Measurements from ENCODE around the gene IL1RAPL2. TPM values are rescaled to one million over a fixed set of nuclear protein-coding genes. Genes with fewer than 3 reads are reported as not detected.

The IL1RAPL2 gene
- total RNA-seq, 2 experiments from 2014 or later, result not detected

- H3K9me3 Mint-ChIP-seq, result no peaks in the 10 kb centered on the region
- no peak overlapping the region for H3K27ac Mint-ChIP-seq
- POLR2A ChIA-PET, result no interaction called here
- DNase-seq, result no peak
- H3K27me3 Mint-ChIP-seq, result no peaks in the 10 kb centered on the region
- no peak overlapping the region for H3K4me3 Mint-ChIP-seq
- H3K36me3 Mint-ChIP-seq (ENCODE audit: low read depth), result no peaks in the 10 kb centered on the region
- H3K4me1 Mint-ChIP-seq, result no peaks in the 10 kb centered on the region
- CTCF ChIA-PET, result no interaction called here
Observed at GRCh38 chrX:105471597-105471996, 905.6 kb downstream of the IL1RAPL2 start.

GRCh38 chrX:105475801-105476200, 909.8 kb downstream of the IL1RAPL2 start:
- Mint-ChIP-seq H3K36me3 (ENCODE audit: low read depth) (no peaks in the 10 kb centered on the region), H3K27me3 (no peaks in the 10 kb centered on the region), H3K27ac (no peak overlapping the region), H3K9me3 (no peaks in the 10 kb centered on the region), H3K4me3 (no peak overlapping the region), H3K4me1 (no peaks in the 10 kb centered on the region)
- POLR2A ChIA-PET, result no interaction called here
- CTCF ChIA-PET, result no interaction called here
- no peak for DNase-seq

GRCh38 chrX:105477351-105477750, 911.4 kb downstream of the IL1RAPL2 start:
- Mint-ChIP-seq H3K27me3 (no peaks in the 10 kb centered on the region), H3K27ac (no peak overlapping the region), H3K36me3 (ENCODE audit: low read depth) (no peaks in the 10 kb centered on the region), H3K4me1 (no peaks in the 10 kb centered on the region), H3K9me3 (no peaks in the 10 kb centered on the region), H3K4me3 (no peak overlapping the region)
- CTCF ChIA-PET, result no interaction called here
- DNase-seq, result no peak
- POLR2A ChIA-PET, result no interaction called here

GRCh38 chrX:105480646-105481310, 914.8 kb downstream of the IL1RAPL2 start:
- ChIA-PET CTCF (no interaction called here), POLR2A (no interaction called here)
- Mint-ChIP-seq H3K36me3 (ENCODE audit: low read depth) (no peaks in the 10 kb centered on the region), H3K4me3 (no peak overlapping the region), H3K9me3 (no peaks in the 10 kb centered on the region), H3K27me3 (no peaks in the 10 kb centered on the region), H3K4me1 (no peaks in the 10 kb centered on the region), H3K27ac (no peak overlapping the region)
- no peak for DNase-seq

GRCh38 chrX:105483011-105483410, 917.0 kb downstream of the IL1RAPL2 start:
- Mint-ChIP-seq H3K9me3 (no peaks in the 10 kb centered on the region), H3K4me1 (no peaks in the 10 kb centered on the region), H3K36me3 (ENCODE audit: low read depth) (no peaks in the 10 kb centered on the region), H3K27ac (no peak overlapping the region), H3K4me3 (no peak overlapping the region), H3K27me3 (no peaks in the 10 kb centered on the region)
- ChIA-PET CTCF (no interaction called here), POLR2A (no interaction called here)
- DNase-seq, result no peak

- CTCF ChIA-PET, result no interaction called here
- Mint-ChIP-seq H3K27ac (no peak overlapping the region), H3K9me3 (no peaks in the 10 kb centered on the region), H3K4me3 (no peak overlapping the region), H3K27me3 (no peaks in the 10 kb centered on the region), H3K4me1 (no peaks in the 10 kb centered on the region), H3K36me3 (ENCODE audit: low read depth) (no peaks in the 10 kb centered on the region)
- POLR2A ChIA-PET, result no interaction called here
- DNase-seq, result no peak
Observed at GRCh38 chrX:105488716-105489115, 922.7 kb downstream of the IL1RAPL2 start.

GRCh38 chrX:105495376-105495775, 929.4 kb downstream of the IL1RAPL2 start:
- no peaks in the 10 kb centered on the region for H3K9me3 Mint-ChIP-seq
- H3K27me3 Mint-ChIP-seq, result no peaks in the 10 kb centered on the region
- DNase-seq, result no peak
- ChIA-PET POLR2A (no interaction called here), CTCF (no interaction called here)
- H3K4me1 Mint-ChIP-seq, result no peaks in the 10 kb centered on the region
- H3K36me3 Mint-ChIP-seq (ENCODE audit: low read depth), result no peaks in the 10 kb centered on the region
- no peak overlapping the region for H3K27ac Mint-ChIP-seq
- no peak overlapping the region for H3K4me3 Mint-ChIP-seq

- H3K27me3 Mint-ChIP-seq, result no peaks in the 10 kb centered on the region
- ChIA-PET CTCF (no interaction called here), POLR2A (no interaction called here)
Observed at GRCh38 chrX:105502336-105502735, 936.3 kb downstream of the IL1RAPL2 start.

GRCh38 chrX:105515561-105515960, 949.6 kb downstream of the IL1RAPL2 start:
- POLR2A ChIA-PET, result no interaction called here
- peaks cover 4% of the 10 kb centered on the region for H3K9me3 Mint-ChIP-seq
- no peak overlapping the region for H3K27ac Mint-ChIP-seq
- CTCF ChIA-PET, result no interaction called here
- no peaks in the 10 kb centered on the region for H3K36me3 Mint-ChIP-seq (ENCODE audit: low read depth)
- H3K4me1 Mint-ChIP-seq, result no peaks in the 10 kb centered on the region
- no peaks in the 10 kb centered on the region for H3K27me3 Mint-ChIP-seq
- no peak overlapping the region for H3K4me3 Mint-ChIP-seq
- no peak for DNase-seq

More at GRCh38 chrX:105502336-105502735, 936.3 kb downstream of the IL1RAPL2 start:
- Mint-ChIP-seq H3K9me3 (no peaks in the 10 kb centered on the region), H3K4me3 (no peak overlapping the region), H3K4me1 (no peaks in the 10 kb centered on the region), H3K27ac (no peak overlapping the region), H3K36me3 (ENCODE audit: low read depth) (no peaks in the 10 kb centered on the region)
- DNase-seq, result no peak

GRCh38 chrX:105526431-105526830, 960.4 kb downstream of the IL1RAPL2 start:
- POLR2A ChIA-PET, result no interaction called here
- Mint-ChIP-seq H3K36me3 (ENCODE audit: low read depth) (no peaks in the 10 kb centered on the region), H3K9me3 (no peaks in the 10 kb centered on the region), H3K27me3 (no peaks in the 10 kb centered on the region), H3K4me3 (no peak overlapping the region), H3K27ac (no peak overlapping the region), H3K4me1 (no peaks in the 10 kb centered on the region)
- CTCF ChIA-PET, result no interaction called here
- no peak for DNase-seq

GRCh38 chrX:105527759-105528158, 961.8 kb downstream of the IL1RAPL2 start:
- H3K4me1 Mint-ChIP-seq, result no peaks in the 10 kb centered on the region
- no peak overlapping the region for H3K4me3 Mint-ChIP-seq
- no peaks in the 10 kb centered on the region for H3K27me3 Mint-ChIP-seq
- DNase-seq, result no peak
- ChIA-PET CTCF (no interaction called here), POLR2A (no interaction called here)
- no peaks in the 10 kb centered on the region for H3K36me3 Mint-ChIP-seq (ENCODE audit: low read depth)
- no peak overlapping the region for H3K27ac Mint-ChIP-seq
- H3K9me3 Mint-ChIP-seq, result no peaks in the 10 kb centered on the region

GRCh38 chrX:105533951-105534350, 968.0 kb downstream of the IL1RAPL2 start:
- DNase-seq, result no peak
- Mint-ChIP-seq H3K27ac (no peak overlapping the region), H3K27me3 (no peaks in the 10 kb centered on the region), H3K4me3 (no peak overlapping the region), H3K4me1 (no peaks in the 10 kb centered on the region), H3K9me3 (no peaks in the 10 kb centered on the region), H3K36me3 (ENCODE audit: low read depth) (no peaks in the 10 kb centered on the region)
- CTCF ChIA-PET, result no interaction called here
- POLR2A ChIA-PET, result no interaction called here

- DNase-seq, result no peak
- ChIA-PET CTCF (no interaction called here), POLR2A (no interaction called here)
- Mint-ChIP-seq H3K4me1 (no peaks in the 10 kb centered on the region), H3K9me3 (no peaks in the 10 kb centered on the region), H3K36me3 (ENCODE audit: low read depth) (no peaks in the 10 kb centered on the region), H3K4me3 (no peak overlapping the region), H3K27ac (no peak overlapping the region), H3K27me3 (no peaks in the 10 kb centered on the region)
Observed at GRCh38 chrX:105543283-105543682, 977.3 kb downstream of the IL1RAPL2 start.

GRCh38 chrX:105550043-105550663, 984.2 kb downstream of the IL1RAPL2 start:
- Mint-ChIP-seq H3K27me3 (no peaks in the 10 kb centered on the region), H3K27ac (no peak overlapping the region), H3K4me3 (no peak overlapping the region), H3K4me1 (no peaks in the 10 kb centered on the region), H3K9me3 (peaks cover 5% of the 10 kb centered on the region), H3K36me3 (ENCODE audit: low read depth) (no peaks in the 10 kb centered on the region)
- no peak for DNase-seq
- CTCF ChIA-PET, result no interaction called here
- POLR2A ChIA-PET, result no interaction called here
